Stimulated activated CD4-positive, alpha-beta T cell treated with anti-CD3 and anti-CD28 coated beads, Interleukin-15, amount 100 ng/mL, for 48 hours (primary cell): ENCODE measurements around the gene BICC1.

ENCODE experiments used
- DNase-seq, 2 donors: peaks; one replicate each; pipeline ENCODE4 v3.0.0-alpha.2; 2020; ENCODE audit warnings: low read depth in 2 of 2

Gene BICC1

GRCh38 chr10:58780476-58780875 is 267.8 kb downstream of the BICC1 start:
- no peak for DNase-seq

- DNase-seq = no peak
Measured at GRCh38 chr10:58781873-58782488, 269.3 kb downstream of the BICC1 start.

DNA sequence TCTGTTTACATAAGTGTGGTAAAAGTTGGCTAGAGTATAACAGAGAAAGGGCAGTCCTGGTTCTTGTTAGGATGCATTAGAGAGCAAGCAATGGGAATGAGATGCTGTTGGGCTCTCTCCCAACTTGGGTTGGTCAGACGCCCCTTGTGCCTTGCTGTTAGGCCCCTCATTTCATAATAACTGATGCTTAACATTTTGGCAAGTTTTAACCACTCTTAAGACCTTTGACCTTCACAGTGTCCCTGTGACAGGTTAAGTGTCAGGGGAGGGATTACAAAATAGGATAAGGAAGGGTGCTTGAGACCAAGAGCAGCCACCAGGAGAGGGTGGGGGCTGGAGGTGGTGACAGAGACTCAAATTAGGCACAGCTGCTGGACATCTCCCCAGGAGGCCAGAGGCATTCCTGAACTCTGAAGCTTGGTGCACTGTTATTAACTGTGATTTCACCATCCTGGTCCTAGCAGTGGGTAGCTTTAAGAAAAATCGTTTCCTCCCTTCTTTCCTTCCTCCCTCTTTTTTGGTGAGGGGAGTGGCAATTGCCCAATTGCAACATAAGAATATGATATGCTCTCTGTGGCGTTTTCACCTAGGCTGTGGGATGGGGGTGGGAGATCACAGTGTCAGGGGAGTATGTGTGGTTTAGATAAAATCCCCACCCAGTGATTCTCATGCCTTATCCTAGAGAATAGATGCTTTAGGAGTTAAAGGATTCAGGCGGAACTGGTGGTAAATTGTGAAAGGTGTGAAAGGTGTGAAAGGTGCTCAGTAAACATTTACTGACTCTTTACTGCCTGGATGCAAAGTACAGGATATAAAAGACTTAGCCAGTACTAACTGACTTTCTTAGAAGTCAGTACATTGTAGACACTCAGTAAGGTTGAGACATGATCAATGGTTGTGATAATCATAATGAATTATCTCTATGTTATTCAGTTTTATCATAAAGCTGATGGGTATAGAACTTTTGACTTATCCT is 270.5 kb downstream of the BICC1 start:
- no peak for DNase-seq

GRCh38 chr10:58784361-58784760 is 271.7 kb downstream of the BICC1 start:
- no peak for DNase-seq

- DNase-seq = no peak
Measured at GRCh38 chr10:58785354-58785753, 272.7 kb downstream of the BICC1 start.

DNA sequence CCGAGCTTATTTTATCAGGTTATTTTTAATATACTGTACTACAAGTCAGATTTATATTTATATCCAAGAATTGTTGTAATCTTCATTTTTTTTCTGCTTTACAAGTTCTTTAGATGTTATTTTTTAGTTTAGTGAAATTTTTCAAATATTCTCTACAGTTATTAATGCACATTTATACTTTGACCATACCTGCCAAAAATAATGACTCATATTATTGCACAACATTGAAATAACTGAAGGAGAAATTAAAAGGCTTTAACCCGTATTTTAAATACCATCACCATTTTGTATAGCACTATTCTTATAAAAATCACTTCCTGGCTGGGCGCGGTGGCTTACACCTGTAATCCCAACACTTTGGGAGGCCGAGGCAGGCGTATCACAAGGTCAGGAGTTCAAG is 278.5 kb downstream of the BICC1 start:
- no peak for DNase-seq

- no peak for DNase-seq
Measured at GRCh38 chr10:58795560-58795959, 282.9 kb downstream of the BICC1 start.

DNA sequence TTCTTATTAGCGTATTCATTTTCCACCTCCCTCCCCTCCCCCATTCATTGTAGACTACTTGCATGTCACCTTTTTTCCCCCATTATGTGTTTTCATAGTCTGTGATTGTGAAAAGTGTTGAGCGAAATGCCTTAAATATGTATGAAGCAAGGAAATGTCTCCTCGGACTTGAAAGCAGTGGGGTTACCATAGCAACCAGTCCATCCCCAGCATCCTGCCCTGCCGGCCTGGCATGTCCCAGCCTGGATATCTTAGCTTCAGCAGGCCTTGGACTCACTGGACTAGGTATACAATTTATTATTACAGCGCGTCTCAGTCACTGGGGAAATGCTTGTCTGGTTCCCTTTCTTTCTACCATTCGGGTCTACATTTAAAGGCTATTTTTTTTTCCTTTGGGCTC is 283.6 kb downstream of the BICC1 start:
- no peak for DNase-seq

DNA sequence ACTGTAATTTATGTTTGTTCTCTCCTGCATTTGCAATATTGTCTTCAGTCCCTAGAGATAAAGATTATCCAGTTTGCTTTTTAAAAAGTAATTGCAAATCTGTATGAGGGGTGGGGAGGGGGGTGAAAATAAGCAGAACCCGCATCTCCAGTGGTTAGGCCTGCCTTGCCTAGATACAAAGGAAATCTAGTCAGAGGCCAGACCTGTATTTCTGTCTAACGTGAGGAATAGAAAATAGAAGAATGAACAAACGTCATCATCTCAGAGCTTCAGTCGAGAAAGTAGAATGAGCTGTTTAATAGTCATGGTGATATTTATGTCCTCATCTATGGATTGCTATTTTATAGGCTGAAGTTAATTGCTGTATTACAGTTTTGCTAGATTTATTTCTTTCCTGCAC is 284.2 kb downstream of the BICC1 start:
- no peak for DNase-seq

DNA sequence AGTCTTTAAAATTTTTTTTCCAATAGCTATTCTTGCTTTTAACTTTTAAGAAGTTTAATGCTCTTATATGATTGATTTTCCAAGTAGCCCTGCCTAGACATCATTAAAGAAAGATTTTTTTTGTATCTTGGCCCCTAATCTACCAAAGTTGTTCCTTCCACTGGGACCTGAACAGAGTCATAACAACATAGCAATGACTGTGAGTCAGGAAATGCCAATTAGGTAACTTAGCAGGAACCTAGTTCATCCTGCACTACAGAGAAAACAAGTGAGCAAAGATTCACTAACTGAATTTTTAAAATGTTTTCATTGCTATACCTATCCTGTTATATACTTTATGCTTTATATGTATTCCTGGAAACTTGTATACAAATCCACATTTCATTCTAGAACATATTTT is 284.7 kb downstream of the BICC1 start:
- DNase-seq = no peak

DNA sequence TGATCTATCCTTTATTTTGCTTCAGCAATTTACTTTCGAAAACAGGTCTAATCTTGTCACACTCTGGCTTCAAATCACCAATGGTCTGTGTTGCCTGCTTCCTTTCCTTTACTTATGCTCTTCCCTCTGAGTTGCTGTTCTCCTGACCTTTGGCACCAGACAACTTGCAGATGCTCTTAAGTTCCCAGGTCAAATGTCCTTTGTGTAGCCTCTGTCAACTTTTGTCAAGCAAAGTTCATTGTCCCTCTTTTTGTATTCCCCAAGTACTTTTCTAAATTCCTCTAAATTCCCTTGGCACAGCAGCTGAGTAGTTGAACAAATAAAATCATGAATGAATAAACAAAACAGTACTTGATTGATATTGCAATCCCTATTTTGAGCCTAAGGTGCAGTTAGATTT is 289.4 kb downstream of the BICC1 start:
- no peak for DNase-seq

DNA sequence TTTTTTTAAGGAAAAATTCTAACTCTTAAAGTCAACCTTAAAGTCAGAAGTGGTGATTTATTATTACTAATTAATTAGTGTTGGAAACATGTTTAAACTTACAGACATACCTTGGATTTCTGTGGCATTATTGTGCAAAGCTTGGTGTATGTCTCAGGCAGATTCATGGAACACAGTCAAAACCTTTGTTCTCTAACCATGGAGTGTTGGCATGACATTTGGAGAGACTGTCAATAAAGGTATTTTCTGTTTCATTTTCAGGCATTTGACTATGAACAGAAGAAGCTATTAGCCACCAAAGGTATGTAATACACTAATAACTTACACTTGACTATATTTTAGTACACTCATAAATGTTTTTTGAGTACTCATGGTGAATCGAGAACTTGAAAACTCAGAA is 293.7 kb downstream of the BICC1 start:
- no peak for DNase-seq

- DNase-seq = no peak
Measured at GRCh38 chr10:58806970-58807628, 294.4 kb downstream of the BICC1 start.

GRCh38 chr10:58807629-58808022 is 295.0 kb downstream of the BICC1 start:
- no peak for DNase-seq

GRCh38 chr10:58810751-58811150 is 298.1 kb downstream of the BICC1 start:
- no peak for DNase-seq

DNA sequence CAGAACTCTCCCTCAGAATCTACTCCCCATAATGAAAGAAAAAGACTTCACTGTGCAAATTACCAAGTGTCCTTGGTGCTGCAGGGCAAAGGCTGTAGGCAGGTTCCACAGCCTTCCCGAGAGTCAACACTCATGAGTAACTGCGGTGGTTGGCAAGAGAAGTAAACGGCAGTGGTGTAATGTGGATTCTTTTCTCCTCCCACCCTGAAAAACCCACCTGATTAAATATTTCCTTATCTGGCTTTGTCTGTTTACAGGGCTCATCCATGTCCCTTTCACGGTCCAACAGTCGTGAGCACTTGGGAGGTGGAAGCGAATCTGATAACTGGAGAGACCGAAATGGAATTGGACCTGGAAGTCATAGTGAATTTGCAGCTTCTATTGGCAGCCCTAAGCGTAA is 300.9 kb downstream of the BICC1 start:
- DNase-seq = no peak

- DNase-seq = no peak
Measured at GRCh38 chr10:58817201-58817846, 304.7 kb downstream of the BICC1 start.

DNA sequence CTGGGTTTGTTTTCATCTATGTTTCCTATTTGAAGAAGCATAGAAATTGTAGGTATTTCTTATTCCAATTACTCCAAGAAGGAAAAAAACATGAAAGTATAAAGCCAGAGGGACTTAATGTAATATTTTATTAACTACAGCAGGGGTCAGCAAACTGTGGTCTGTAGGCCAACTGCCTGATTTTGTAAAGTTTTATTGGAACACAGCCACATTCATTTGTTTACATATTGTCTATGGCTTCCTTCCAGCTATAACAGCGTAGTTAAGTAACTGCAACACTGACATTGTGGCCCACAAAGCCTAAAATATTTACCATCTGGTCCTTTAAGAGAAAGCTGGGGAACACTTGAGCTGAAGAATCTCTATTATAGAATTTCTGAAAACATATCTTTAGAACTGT is 306.2 kb downstream of the BICC1 start:
- no peak for DNase-seq

- no peak for DNase-seq
Measured at GRCh38 chr10:58820386-58820785, 307.7 kb downstream of the BICC1 start.

- DNase-seq = no peak
Measured at GRCh38 chr10:58820861-58821751, 308.4 kb downstream of the BICC1 start.

GRCh38 chr10:58821752-58822056 is 309.0 kb downstream of the BICC1 start:
- no peak for DNase-seq
